ENCODE measurements around the gene SDCCAG8.

The SDCCAG8 gene

GRCh38 chr1:243364330-243364729 is 108.5 kb downstream of the SDCCAG8 start:
- no peak for DNase-seq (ENCODE audit: low read depth)
- H3K4me3 ChIP-seq (ENCODE audit: low read depth, low read length) = no peak overlapping the region

GRCh38 chr1:243364866-243365265 is 109.0 kb downstream of the SDCCAG8 start:
- no peak for DNase-seq (ENCODE audit: low read depth)

GRCh38 chr1:243367314-243367713 is 111.5 kb downstream of the SDCCAG8 start:
- DNase-seq (ENCODE audit: low read depth) = no peak
- H3K4me3 ChIP-seq (ENCODE audit: low read depth, low read length) = no peak overlapping the region

More at GRCh38 chr1:243364866-243365265, 109.0 kb downstream of the SDCCAG8 start:
- H3K4me3 ChIP-seq (ENCODE audit: low read depth, low read length) = no peak overlapping the region

GRCh38 chr1:243374412-243374811 is 118.6 kb downstream of the SDCCAG8 start:
- no peak overlapping the region for H3K4me3 ChIP-seq (ENCODE audit: low read depth, low read length)

GRCh38 chr1:243375596-243375995 is 119.8 kb downstream of the SDCCAG8 start:
- no peak for DNase-seq (ENCODE audit: low read depth)

More at GRCh38 chr1:243374412-243374811, 118.6 kb downstream of the SDCCAG8 start:
- DNase-seq (ENCODE audit: low read depth) = no peak

GRCh38 chr1:243378669-243379068 is 122.8 kb downstream of the SDCCAG8 start:
- no peak for DNase-seq (ENCODE audit: low read depth)
- no peak overlapping the region for H3K4me3 ChIP-seq (ENCODE audit: low read depth, low read length)

More at GRCh38 chr1:243375596-243375995, 119.8 kb downstream of the SDCCAG8 start:
- H3K4me3 ChIP-seq (ENCODE audit: low read depth, low read length) = no peak overlapping the region

GRCh38 chr1:243379208-243379607 is 123.4 kb downstream of the SDCCAG8 start:
- DNase-seq (ENCODE audit: low read depth) = no peak
- no peak overlapping the region for H3K4me3 ChIP-seq (ENCODE audit: low read depth, low read length)

- no peak overlapping the region for H3K4me3 ChIP-seq (ENCODE audit: low read depth, low read length)
- DNase-seq (ENCODE audit: low read depth) = no peak
Measured at GRCh38 chr1:243379706-243380105, 123.9 kb downstream of the SDCCAG8 start.

GRCh38 chr1:243388276-243388675 is 132.4 kb downstream of the SDCCAG8 start:
- no peak for DNase-seq (ENCODE audit: low read depth)
- no peak overlapping the region for H3K4me3 ChIP-seq (ENCODE audit: low read depth, low read length)

- DNase-seq (ENCODE audit: low read depth) = no peak
- H3K4me3 ChIP-seq (ENCODE audit: low read depth, low read length) = no peak overlapping the region
Measured at GRCh38 chr1:243390162-243390791, 134.4 kb downstream of the SDCCAG8 start.

- no peak overlapping the region for H3K4me3 ChIP-seq (ENCODE audit: low read depth, low read length)
- DNase-seq (ENCODE audit: low read depth) = no peak
Measured at GRCh38 chr1:243391355-243391754, 135.5 kb downstream of the SDCCAG8 start.

GRCh38 chr1:243393096-243393495 is 137.3 kb downstream of the SDCCAG8 start:
- H3K4me3 ChIP-seq (ENCODE audit: low read depth, low read length) = no peak overlapping the region
- DNase-seq (ENCODE audit: low read depth) = no peak

GRCh38 chr1:243394066-243394465 is 138.2 kb downstream of the SDCCAG8 start:
- no peak overlapping the region for H3K4me3 ChIP-seq (ENCODE audit: low read depth, low read length)
- no peak for DNase-seq (ENCODE audit: low read depth)

- no peak overlapping the region for H3K4me3 ChIP-seq (ENCODE audit: low read depth, low read length)
- DNase-seq (ENCODE audit: low read depth) = no peak
Measured at GRCh38 chr1:243394601-243395464, 139.0 kb downstream of the SDCCAG8 start.

- no peak overlapping the region for H3K4me3 ChIP-seq (ENCODE audit: low read depth, low read length)
- no peak for DNase-seq (ENCODE audit: low read depth)
Measured at GRCh38 chr1:243396424-243396823, 140.6 kb downstream of the SDCCAG8 start.

- H3K4me3 ChIP-seq (ENCODE audit: low read depth, low read length) = no peak overlapping the region
- DNase-seq (ENCODE audit: low read depth) = no peak
Measured at GRCh38 chr1:243396876-243397275, 141.0 kb downstream of the SDCCAG8 start.

- no peak for DNase-seq (ENCODE audit: low read depth)
- no peak overlapping the region for H3K4me3 ChIP-seq (ENCODE audit: low read depth, low read length)
Measured at GRCh38 chr1:243397613-243398321, 141.9 kb downstream of the SDCCAG8 start.

- DNase-seq (ENCODE audit: low read depth) = no peak
- H3K4me3 ChIP-seq (ENCODE audit: low read depth, low read length) = no peak overlapping the region
Measured at GRCh38 chr1:243399561-243400155, 143.8 kb downstream of the SDCCAG8 start.

GRCh38 chr1:243402868-243403267 is 147.0 kb downstream of the SDCCAG8 start:
- DNase-seq (ENCODE audit: low read depth) = no peak
- no peak overlapping the region for H3K4me3 ChIP-seq (ENCODE audit: low read depth, low read length)

GRCh38 chr1:243406424-243406823 is 150.6 kb downstream of the SDCCAG8 start:
- H3K4me3 ChIP-seq (ENCODE audit: low read depth, low read length) = no peak overlapping the region
- DNase-seq (ENCODE audit: low read depth) = no peak

Measured in skeletal muscle cell (primary cell).